H9 (cell line): ENCODE results near the gene SRL. TPM values are rescaled to one million over a fixed set of nuclear protein-coding genes. Genes with fewer than 3 reads are reported as not detected.

Source experiments
- DNase-seq: peaks from one replicate; pipeline ENCODE4 v3.0.0-alpha.2; 2017
- H2AFZ ChIP-seq: one replicate; pipeline ENCODE4 v1.6.1; 2013; ENCODE audit warnings: mild to moderate bottlenecking, low read length, control low read depth, moderate library complexity
- H2AK5ac ChIP-seq: 2 replicates; pipeline ENCODE4 v1.6.1; 2013; ENCODE audit warnings: low read length, control low read depth, mixed read lengths; ENCODE audit not compliant: insufficient read length
- H2BK120ac ChIP-seq: one replicate; pipeline ENCODE4 v1.6.1; 2013; ENCODE audit warnings: low read depth, mild to moderate bottlenecking, low read length, control low read depth, inconsistent platforms; ENCODE audit not compliant: poor library complexity, severe bottlenecking
- H2BK12ac ChIP-seq: 2 replicates; pipeline ENCODE4 v1.6.1; 2013; ENCODE audit warnings: low read length, control low read depth, mixed read lengths, low read depth; ENCODE audit not compliant: insufficient read length
- H2BK15ac ChIP-seq: 2 replicates; pipeline ENCODE4 v1.6.1; 2013; ENCODE audit warnings: low read depth, low read length, control low read depth
- H2BK20ac ChIP-seq: one replicate; pipeline ENCODE4 v1.6.1; 2013; ENCODE audit warnings: low read depth, mild to moderate bottlenecking, low read length, control low read depth, inconsistent platforms; ENCODE audit not compliant: poor library complexity, severe bottlenecking
- H2BK5ac ChIP-seq: 2 replicates; pipeline ENCODE4 v1.6.1; 2013; ENCODE audit warnings: low read length, control low read depth, mixed read lengths; ENCODE audit not compliant: insufficient read length
- H3K14ac ChIP-seq: 2 replicates; pipeline ENCODE4 v1.6.1; 2013; ENCODE audit warnings: low read length, control low read depth; ENCODE audit not compliant: insufficient read depth
- H3K18ac ChIP-seq: 2 replicates; pipeline ENCODE4 v1.6.1; 2013; ENCODE audit warnings: low read depth, mild to moderate bottlenecking, mixed read lengths, low read length, control low read depth; ENCODE audit not compliant: insufficient read length
- H3K23ac ChIP-seq: 2 replicates; pipeline ENCODE4 v1.6.1; 2013; ENCODE audit warnings: low read length, control low read depth, mixed read lengths, low read depth; ENCODE audit not compliant: insufficient read length
- H3K23me2 ChIP-seq: 2 replicates; pipeline ENCODE4 v1.6.1; 2013; ENCODE audit warnings: low read depth, mild to moderate bottlenecking, mixed read lengths, low read length, control low read depth; ENCODE audit not compliant: insufficient read length, poor library complexity, severe bottlenecking
- H3K27ac ChIP-seq: 2 replicates; pipeline ENCODE4 v1.5.1; 2013; ENCODE audit warnings: low read length, control low read depth, mixed read lengths, low read depth; ENCODE audit not compliant: insufficient read length
- H3K27me3 ChIP-seq: 2 replicates; pipeline ENCODE4 v1.6.1; 2013; ENCODE audit warnings: low read length, control low read depth, inconsistent platforms; ENCODE audit not compliant: insufficient read depth
- H3K4ac ChIP-seq: 2 replicates; pipeline ENCODE4 v1.6.1; 2013; ENCODE audit warnings: low read depth, mild to moderate bottlenecking, control low read depth, inconsistent platforms, low read length, moderate library complexity
- H3K4me1 ChIP-seq: 2 replicates; pipeline ENCODE4 v1.6.1; 2013; ENCODE audit warnings: low read length, control low read depth, inconsistent platforms; ENCODE audit not compliant: insufficient read depth
- H3K4me2 ChIP-seq: 2 replicates; pipeline ENCODE4 v1.6.1; 2013; ENCODE audit warnings: low read length, control low read depth, mixed read lengths; ENCODE audit not compliant: insufficient read length, insufficient read depth
- H3K56ac ChIP-seq: 2 replicates; pipeline ENCODE4 v1.6.1; 2013; ENCODE audit warnings: low read depth, mild to moderate bottlenecking, mixed read lengths, low read length, control low read depth; ENCODE audit not compliant: insufficient read length
- H3K79me1 ChIP-seq: 2 replicates; pipeline ENCODE4 v1.6.1; 2013; ENCODE audit warnings: low read depth, mild to moderate bottlenecking, moderate library complexity, low read length, control low read depth, inconsistent platforms; ENCODE audit not compliant: insufficient read depth, poor library complexity, severe bottlenecking
- H3K79me2 ChIP-seq: 2 replicates; pipeline ENCODE4 v1.6.1; 2013; ENCODE audit warnings: low read length, control low read depth, inconsistent platforms; ENCODE audit not compliant: insufficient read depth
- H3K9ac ChIP-seq: 2 replicates; pipeline ENCODE4 v1.6.1; 2013; ENCODE audit warnings: low read length, control low read depth, mixed read lengths; ENCODE audit not compliant: insufficient read length; ENCODE audit errors: extremely low read depth
- H3K9me3 ChIP-seq: one replicate; pipeline ENCODE4 v1.6.1; 2013; ENCODE audit warnings: low read depth, low read length, inconsistent platforms; ENCODE audit not compliant: control insufficient read depth
- H3T11ph ChIP-seq: one replicate; pipeline ENCODE4 v1.6.1; 2013; ENCODE audit warnings: mild to moderate bottlenecking, low read length, control low read depth, inconsistent platforms
- H4K20me1 ChIP-seq: one replicate; pipeline ENCODE4 v1.6.1; 2013; ENCODE audit not compliant: control insufficient read depth, insufficient read length, insufficient read depth
- H4K5ac ChIP-seq: 2 replicates; pipeline ENCODE4 v1.6.1; 2013; ENCODE audit warnings: low read depth, mild to moderate bottlenecking, mixed read lengths, low read length, control low read depth; ENCODE audit not compliant: insufficient read length
- H4K8ac ChIP-seq: replicated peaks from 2 replicates; pipeline ENCODE4 v1.6.1; 2013; ENCODE audit warnings: low read length, control low read depth, mixed read lengths, low read depth; ENCODE audit not compliant: insufficient read length
- H4K91ac ChIP-seq: 2 replicates; pipeline ENCODE4 v1.6.1; 2013; ENCODE audit warnings: low read depth, mild to moderate bottlenecking, moderate library complexity, mixed read lengths, low read length, control low read depth; ENCODE audit not compliant: insufficient read length
- H3K27ac Mint-ChIP-seq, 3 experiments: 2 replicates in 2 of 3; 3 replicates in 1 of 3; pipeline ENCODE4 v1.8.0; 2020 to 2021; ENCODE audit warnings: mixed read lengths in 3 of 3, mild to moderate bottlenecking in 1 of 3, moderate library complexity in 1 of 3
- H3K27me3 Mint-ChIP-seq: 2 replicates; pipeline ENCODE4 v1.8.0; 2021; ENCODE audit warnings: low read depth, mild to moderate bottlenecking, moderate library complexity, mixed read lengths
- H3K36me3 Mint-ChIP-seq, 3 experiments: 2 replicates in 2 of 3; 3 replicates in 1 of 3; pipeline ENCODE4 v1.8.0; 2020 to 2021; ENCODE audit warnings: low read depth in 3 of 3, mixed read lengths in 3 of 3; ENCODE audit not compliant: insufficient read depth in 1 of 3
- H3K4me1 Mint-ChIP-seq, 2 experiments: 2 replicates each; pipeline ENCODE4 v1.8.0; 2020; ENCODE audit warnings: mixed read lengths in 2 of 2
- H3K4me3 Mint-ChIP-seq, 2 experiments: 2 replicates in 1 of 2; 3 replicates in 1 of 2; pipeline ENCODE4 v1.8.0; 2020 to 2021; ENCODE audit warnings: mild to moderate bottlenecking in 2 of 2, mixed read lengths in 2 of 2, moderate library complexity in 1 of 2
- H3K9me3 Mint-ChIP-seq, 2 experiments: 2 replicates in 1 of 2; 3 replicates in 1 of 2; pipeline ENCODE4 v1.8.0; 2020; ENCODE audit warnings: mild to moderate bottlenecking in 2 of 2, mixed read lengths in 2 of 2, moderate library complexity in 1 of 2
- CTCF ChIP-seq: fragments of 200-600 bp; sonication (generic); conservative IDR thresholded peaks from 3 replicates; pipeline ENCODE4 v1.8.0; 2021; ENCODE audit warnings: antibody characterized with exemption, mild to moderate bottlenecking
- WGBS: extraction: QIAGEN DNeasy Blood & Tissue Kit; methylation state at CpG from one replicate; pipeline ENCODE4 v1.1.7; 2013; ENCODE audit warnings: missing lambda C conversion rate, low lambda C conversion rate, mixed read lengths; ENCODE audit not compliant: insufficient read length; ENCODE audit errors: extremely low coverage; 5-methylcytosine and 5-hydroxymethylcytosine counted together
- total RNA-seq: library from RNA; stranded (reverse); gene quantifications from 2 replicates; pipeline ENCODE4 v1.2.1, GENCODE V29; 2021

Gene SRL
- total RNA-seq, 1 experiment from 2014 or later = not detected

- Histone ChIP-seq H3K4ac (no peak overlapping the region), H2BK15ac (no peak overlapping the region), H4K5ac (no peak overlapping the region), H2AFZ (no peak overlapping the region), H2BK20ac (no peak overlapping the region), H2BK120ac (no peak overlapping the region), H3T11ph (no peak overlapping the region), H3K56ac (no peak overlapping the region), H3K23ac (no peak overlapping the region), H3K79me1 (no peaks in the 10 kb centered on the region), H3K4me1 (no peaks in the 10 kb centered on the region; the same call in 1 of the 2 replicates), H2BK5ac (no peak overlapping the region), H2BK12ac (no peak overlapping the region), H3K9me3 (no peaks in the 10 kb centered on the region), H2AK5ac (no peak overlapping the region), H4K8ac (no peak overlapping the region), H3K18ac (no peak overlapping the region), H3K14ac (no peak overlapping the region), H3K9ac (no peak overlapping the region), H3K23me2 (no peaks in the 10 kb centered on the region), H3K4me2 (no peak overlapping the region), H3K27me3 (no peaks in the 10 kb centered on the region), H4K91ac (no peak overlapping the region), H3K79me2 (no peaks in the 10 kb centered on the region), H4K20me1 (no peaks in the 10 kb centered on the region), H3K27ac (no peak overlapping the region)
- Mint-ChIP-seq H3K27ac (no peak overlapping the region), H3K9me3 (no peaks in the 10 kb centered on the region), H3K4me3 (no peak overlapping the region), H3K27me3 (no peaks in the 10 kb centered on the region), H3K4me1 (peaks cover 2 to 5% of the 10 kb centered on the region in 2 experiments), H3K36me3 (no peaks in the 10 kb centered on the region)
- DNase-seq = no peak
- no peak for TF ChIP-seq CTCF
- WGBS = no CpG with 5 or more reads among the region's 2 CpGs
These were observed 66.0 kb downstream of the SRL start for GRCh38 chr16:4175849-4176248.
